PC-3 (cell line): ENCODE data around the gene IL4. TPM values are rescaled to one million over a fixed set of nuclear protein-coding genes. Genes with fewer than 3 reads are reported as not detected.

ENCODE experiments used
- ATAC-seq: fragments of 200-7000 bp; cut with Tn5 transposase; 2 replicates; pipeline ENCODE4 v1.9.1; 2020; ENCODE audit warnings: mild to moderate bottlenecking, moderate library complexity
- BruUV-seq: library from RNA; stranded (reverse); fragments of 400-500 nt; replicated peaks from 2 replicates; lab custom pipeline; 2021; lab: Mats Ljungman, UMichigan
- CTCF ChIA-PET: fragments of 300-600 bp; sonication (Branson Sonifier 250); formaldehyde crosslinking; loops from one replicate; lab custom pipeline; 2022; ENCODE audit warnings: antibody characterized with exemption; lab: Charles Lee
- POLR2A ChIA-PET: fragments of 300-600 bp; sonication (Branson Sonifier 250); formaldehyde crosslinking; loops from one replicate; lab custom pipeline; 2022; ENCODE audit warnings: antibody characterized with exemption; ENCODE audit not compliant: unreplicated experiment; lab: Charles Lee
- DNase-seq: peaks from one replicate; pipeline ENCODE4 v3.0.0-alpha.2; 2015
- H2AFZ ChIP-seq: fragments of 300-600 bp; sonication (generic); 2 replicates; pipeline ENCODE4 v1.6.0; 2016; ENCODE audit warnings: antibody characterized with exemption, low read length
- H3F3A ChIP-seq: fragments of 300-600 bp; sonication (generic); one replicate; pipeline ENCODE4 v1.6.0; 2017; ENCODE audit warnings: antibody characterized with exemption, low read length, control low read depth, mild to moderate bottlenecking; ENCODE audit not compliant: unreplicated experiment
- H3K27ac ChIP-seq: fragments of 300-600 bp; sonication (generic); 2 replicates; pipeline ENCODE4 v1.5.1; 2016; ENCODE audit warnings: mild to moderate bottlenecking, low read length
- H3K27me3 ChIP-seq: fragments of 300-600 bp; sonication (generic); 2 replicates; pipeline ENCODE4 v1.6.1; 2016; ENCODE audit warnings: low read length, mixed read lengths
- H3K36me3 ChIP-seq: fragments of 300-600 bp; sonication (generic); 2 replicates; pipeline ENCODE4 v1.6.1; 2016; ENCODE audit warnings: low read depth, mixed run types, low read length, mixed read lengths
- H3K4me1 ChIP-seq: fragments of 300-600 bp; sonication (generic); 2 replicates; pipeline ENCODE4 v1.5.1; 2016; ENCODE audit warnings: low read length; ENCODE audit not compliant: insufficient read depth
- H3K4me2 ChIP-seq: fragments of 300-600 bp; sonication (generic); 2 replicates; pipeline ENCODE4 v1.6.0; 2016; ENCODE audit warnings: low read length
- H3K4me3 ChIP-seq: fragments of 300-600 bp; sonication (generic); 2 replicates; pipeline ENCODE4 v1.5.1; 2016; ENCODE audit warnings: mild to moderate bottlenecking, low read length, mixed read lengths
- H3K79me2 ChIP-seq: fragments of 300-600 bp; sonication (generic); 2 replicates; pipeline ENCODE4 v1.6.1; 2017; ENCODE audit warnings: low read length, mixed read lengths
- H3K9ac ChIP-seq: fragments of 300-600 bp; sonication (generic); 2 replicates; pipeline ENCODE4 v1.6.0; 2016; ENCODE audit warnings: mild to moderate bottlenecking, low read length
- H3K9me2 ChIP-seq: fragments of 300-600 bp; sonication (generic); replicated peaks from 2 replicates; pipeline ENCODE4 v1.6.1; 2016; ENCODE audit warnings: mixed run types, low read length, mixed read lengths
- H3K9me3 ChIP-seq: fragments of 300-600 bp; sonication (generic); 2 replicates; pipeline ENCODE4 v1.6.1; 2016; ENCODE audit warnings: low read length, mixed read lengths
- H4K20me1 ChIP-seq: fragments of 300-600 bp; sonication (generic); 2 replicates; pipeline ENCODE4 v1.6.1; 2016; ENCODE audit warnings: low read length, mixed read lengths
- CTCF ChIP-seq: fragments of 300-600 bp; sonication (generic); conservative IDR thresholded peaks from 2 replicates; pipeline ENCODE4 v1.5.1; 2017; ENCODE audit warnings: antibody characterized with exemption, low read depth, mild to moderate bottlenecking, low read length
- EZH2 ChIP-seq: fragments of 300-600 bp; sonication (generic); IDR thresholded peaks from one replicate; pipeline ENCODE4 v1.6.1; 2017; ENCODE audit warnings: antibody characterized with exemption, mild to moderate bottlenecking, low read length; ENCODE audit not compliant: unreplicated experiment
- EZH2phosphoT487 ChIP-seq: fragments of 300-600 bp; sonication (generic); IDR thresholded peaks from 2 replicates; pipeline ENCODE4 v1.6.1; 2018; ENCODE audit warnings: mild to moderate bottlenecking, antibody characterized with exemption, low read length, borderline replicate concordance
- intact Hi-C: fragments of 100-400 bp; cut with micrococcal nuclease; formaldehyde crosslinking; loops from 2 replicates; pipeline ENCODE4 v1.9.0; 2023
- total RNA-seq: library from RNA; depleted of rRNA; stranded (reverse); fragments of >200 nt; gene quantifications from 2 replicates; pipeline ENCODE4 v1.2.3, GENCODE V29; 2014

IL4 gene
- total RNA-seq, 1 experiment from 2014 or later = not detected

GRCh38 chr5:132656774-132657355 is 16.9 kb upstream of the IL4 start:
- ChIA-PET POLR2A (no interaction called here), CTCF (no interaction called here)
- DNase-seq (no peak), ATAC-seq (no peak)
- no peaks in the 10 kb centered on the region for H3K4me1 ChIP-seq
- no peak for TF ChIP-seq EZH2
- no peak for TF ChIP-seq EZH2phosphoT487
- TF ChIP-seq CTCF = no peak
- H3K27ac ChIP-seq = no peak overlapping the region
- H3K9me2 ChIP-seq = no peaks in the 10 kb centered on the region
- H3K9ac ChIP-seq = no peak overlapping the region
- H3F3A ChIP-seq = no peaks in the 10 kb centered on the region
- H3K9me3 ChIP-seq = no peaks in the 10 kb centered on the region
- no peaks in the 10 kb centered on the region for H4K20me1 ChIP-seq
- no peak overlapping the region for H3K4me2 ChIP-seq
- intact Hi-C loops = no loop called here
- H3K79me2 ChIP-seq = no peaks in the 10 kb centered on the region
- no peak overlapping the region for H3K4me3 ChIP-seq
- H3K27me3 ChIP-seq = no peaks in the 10 kb centered on the region
- BruUV-seq = no TSS peak
- H2AFZ ChIP-seq = no peak overlapping the region
- no peaks in the 10 kb centered on the region for H3K36me3 ChIP-seq

GRCh38 chr5:132657676-132658380 is 16.0 kb upstream of the IL4 start, which contains the start of gene IL13:
Gene IL13 (plus strand): TSS chr5:132658173. CDS start chr5:132658187, 14 bp downstream.
- H3K27ac ChIP-seq = no peak within 1 kb of the TSS
- intact Hi-C loops = no loop called here
- ATAC-seq (no peak), DNase-seq (no peak)
- ChIA-PET CTCF (no interaction called here), POLR2A (no interaction called here)
- no peaks in the 10 kb centered on the region for H3K79me2 ChIP-seq
- no peak within 1 kb of the TSS for H2AFZ ChIP-seq
- TF ChIP-seq EZH2 (no peak), EZH2phosphoT487 (no peak), CTCF (no peak)
- no peak within 1 kb of the TSS for H3K9ac ChIP-seq
- H4K20me1 ChIP-seq = no peaks in the 10 kb centered on the region
- no peak within 1 kb of the TSS for H3K4me3 ChIP-seq
- no peak within 1 kb of the TSS for H3K4me2 ChIP-seq
- BruUV-seq = no TSS peak
- no peaks in the 10 kb centered on the region for H3K4me1 ChIP-seq
- no peaks in the 10 kb centered on the region for H3K36me3 ChIP-seq
- no peaks in the 10 kb centered on the region for H3K27me3 ChIP-seq
- no peaks in the 10 kb centered on the region for H3F3A ChIP-seq
- H3K9me3 ChIP-seq = no peaks in the 10 kb centered on the region
- H3K9me2 ChIP-seq = no peaks in the 10 kb centered on the region
